HepG2 (cell line): ENCODE data around the gene RPL36AL. TPM values are rescaled to one million over a fixed set of nuclear protein-coding genes. Genes with fewer than 3 reads are reported as not detected.
A peak's percentile ranks its signal among the peaks of the same experiment; 100 is the strongest.

Experiments used
- AGO2 ChIP-seq: fragments of 200-400 bp; formaldehyde crosslinking; optimal IDR thresholded peaks from 2 replicates; pipeline ENCODE3; 2017; ENCODE audit warnings: mild to moderate bottlenecking, low read depth, low read length, moderate library complexity
- GATAD1 ChIP-seq: IDR thresholded peaks from 2 replicates; pipeline ENCODE4 v1.6.1; 2016; ENCODE audit warnings: missing genetic modification reagents, missing compliant biosample characterization
- HNF4A ChIP-seq: sonication (generic); formaldehyde crosslinking; IDR thresholded peaks from 2 replicates; pipeline ENCODE4 v1.4.0; 2020; ENCODE audit warnings: missing genetic modification reagents
- HNRNPLL ChIP-seq: fragments of 200-400 bp; formaldehyde crosslinking; IDR thresholded peaks from 2 replicates; pipeline ENCODE4 v1.6.1; 2017; ENCODE audit warnings: mild to moderate bottlenecking, low read depth, low read length; ENCODE audit not compliant: poor library complexity, severe bottlenecking
- PHB2 ChIP-seq: fragments of 450-650 bp; IDR thresholded peaks from 2 replicates; pipeline ENCODE4 v1.6.1; 2018; ENCODE audit not compliant: partially characterized antibody
- RNF2 ChIP-seq: fragments of 450-650 bp; conservative IDR thresholded peaks from 2 replicates; pipeline ENCODE4 v1.6.1; 2016; ENCODE audit warnings: low read depth
- SNAI1 ChIP-seq: sonication (generic); formaldehyde crosslinking; IDR thresholded peaks from 2 replicates; pipeline ENCODE4 v1.5.0; 2020; ENCODE audit warnings: mild to moderate bottlenecking, missing genetic modification reagents, borderline replicate concordance
- SSRP1 ChIP-seq: IDR thresholded peaks from 2 replicates; pipeline ENCODE4 v1.6.1; 2016; ENCODE audit warnings: control low read depth
- ZNF333 ChIP-seq: sonication (generic); formaldehyde crosslinking; IDR thresholded peaks from 2 replicates; pipeline ENCODE4 v1.4.0; 2020; ENCODE audit warnings: mild to moderate bottlenecking, missing genetic modification reagents, borderline replicate concordance
- ZNF432 ChIP-seq: sonication (generic); formaldehyde crosslinking; IDR thresholded peaks from 2 replicates; pipeline ENCODE4 v1.5.0; 2020; ENCODE audit warnings: missing genetic modification reagents, mild to moderate bottlenecking, borderline replicate concordance
- ZNF589 ChIP-seq: sonication (generic); formaldehyde crosslinking; conservative IDR thresholded peaks from 2 replicates; pipeline ENCODE4 v1.8.0; 2022; ENCODE audit warnings: mild to moderate bottlenecking, moderate library complexity, missing genetic modification reagents
- ZNF891 ChIP-seq: sonication (generic); formaldehyde crosslinking; IDR thresholded peaks from 2 replicates; pipeline ENCODE4 v1.5.0; 2020; ENCODE audit warnings: mild to moderate bottlenecking, missing genetic modification reagents
- polyA plus RNA-seq, 8 experiments: library from polyadenylated mRNA; depleted of rRNA in 3 of 8; stranded (reverse) in 7 of 8; unstranded in 1 of 8; fragments of >200 nt; fragmentation: Illumina TruSeq in 4 of 8; extraction: Trizol in 4 of 8; gene quantifications; 2 replicates each; pipeline versions ENCODE4 v1.2.1 to v1.2.3, GENCODE V29; 2011 to 2016; ENCODE audit warnings: low read depth in 4 of 8, missing spikeins in 1 of 8, mixed read lengths in 1 of 8; ENCODE audit not compliant: insufficient read depth in 1 of 8
- total RNA-seq, 5 experiments: library from RNA; depleted of rRNA; stranded (reverse); fragments of >200 nt; fragmentation: Illumina TruSeq; extraction: Trizol; gene quantifications; 2 replicates each; pipeline ENCODE4 v1.2.3, GENCODE V29; 2016; ENCODE audit warnings: low read depth in 1 of 5
- TF ChIP-seq, protein P1 (sequence below): sonication (generic); formaldehyde crosslinking; IDR thresholded peaks from 2 replicates; pipeline ENCODE4 v1.4.0; 2020; ENCODE audit warnings: mild to moderate bottlenecking, missing genetic modification reagents
- TF ChIP-seq, protein P2 (sequence below): sonication (generic); formaldehyde crosslinking; IDR thresholded peaks from 2 replicates; pipeline ENCODE4 v1.5.0; 2020; ENCODE audit warnings: missing genetic modification reagents
- TF ChIP-seq, protein P3 (sequence below): sonication (generic); formaldehyde crosslinking; IDR thresholded peaks from 2 replicates; pipeline ENCODE4 v1.9.0; 2021; ENCODE audit warnings: missing genetic modification reagents, borderline replicate concordance
- TF ChIP-seq, protein P4 (sequence below): sonication (generic); formaldehyde crosslinking; IDR thresholded peaks from 2 replicates; pipeline ENCODE4 v1.4.0; 2020; ENCODE audit warnings: low read depth, mild to moderate bottlenecking, missing genetic modification reagents

RPL36AL gene
- total and polyA plus RNA-seq, 2 of the 13 experiments (the other 11 are each of a cell fraction or from before 2014, with no cell fraction given), result 90.0 to 294 TPM

DNA sequence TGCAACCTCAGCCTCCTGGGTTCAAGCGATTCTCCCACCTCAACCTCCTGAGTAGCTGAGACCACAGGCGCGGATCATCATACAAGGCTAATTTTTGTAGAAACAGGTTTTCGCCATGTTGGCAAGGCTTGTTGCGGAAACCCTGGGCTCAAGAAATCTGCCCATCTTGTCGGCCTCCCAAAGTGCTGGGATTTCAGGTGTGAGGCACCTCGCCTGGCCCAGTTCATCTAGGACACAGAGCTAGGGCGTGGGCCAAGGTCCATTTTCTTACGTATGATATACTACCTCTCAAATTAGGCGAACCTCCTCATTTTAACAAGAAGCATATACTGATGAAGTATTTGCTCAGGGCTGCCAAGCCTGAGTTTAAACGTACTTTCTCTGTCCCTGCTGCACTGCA lies 36.4 kb downstream of the RPL36AL start (continued):
- 0 out of 2 replicates have a peak, but pooled peaks have one; percentile 6 for TF ChIP-seq HNF4A (CRISPR knock-in tag)
- TF ChIP-seq ZNF891 (CRISPR knock-in tag), result peak; percentile 34; the same call in 1 of the 2 replicates
- TF ChIP-seq, protein P1, sequence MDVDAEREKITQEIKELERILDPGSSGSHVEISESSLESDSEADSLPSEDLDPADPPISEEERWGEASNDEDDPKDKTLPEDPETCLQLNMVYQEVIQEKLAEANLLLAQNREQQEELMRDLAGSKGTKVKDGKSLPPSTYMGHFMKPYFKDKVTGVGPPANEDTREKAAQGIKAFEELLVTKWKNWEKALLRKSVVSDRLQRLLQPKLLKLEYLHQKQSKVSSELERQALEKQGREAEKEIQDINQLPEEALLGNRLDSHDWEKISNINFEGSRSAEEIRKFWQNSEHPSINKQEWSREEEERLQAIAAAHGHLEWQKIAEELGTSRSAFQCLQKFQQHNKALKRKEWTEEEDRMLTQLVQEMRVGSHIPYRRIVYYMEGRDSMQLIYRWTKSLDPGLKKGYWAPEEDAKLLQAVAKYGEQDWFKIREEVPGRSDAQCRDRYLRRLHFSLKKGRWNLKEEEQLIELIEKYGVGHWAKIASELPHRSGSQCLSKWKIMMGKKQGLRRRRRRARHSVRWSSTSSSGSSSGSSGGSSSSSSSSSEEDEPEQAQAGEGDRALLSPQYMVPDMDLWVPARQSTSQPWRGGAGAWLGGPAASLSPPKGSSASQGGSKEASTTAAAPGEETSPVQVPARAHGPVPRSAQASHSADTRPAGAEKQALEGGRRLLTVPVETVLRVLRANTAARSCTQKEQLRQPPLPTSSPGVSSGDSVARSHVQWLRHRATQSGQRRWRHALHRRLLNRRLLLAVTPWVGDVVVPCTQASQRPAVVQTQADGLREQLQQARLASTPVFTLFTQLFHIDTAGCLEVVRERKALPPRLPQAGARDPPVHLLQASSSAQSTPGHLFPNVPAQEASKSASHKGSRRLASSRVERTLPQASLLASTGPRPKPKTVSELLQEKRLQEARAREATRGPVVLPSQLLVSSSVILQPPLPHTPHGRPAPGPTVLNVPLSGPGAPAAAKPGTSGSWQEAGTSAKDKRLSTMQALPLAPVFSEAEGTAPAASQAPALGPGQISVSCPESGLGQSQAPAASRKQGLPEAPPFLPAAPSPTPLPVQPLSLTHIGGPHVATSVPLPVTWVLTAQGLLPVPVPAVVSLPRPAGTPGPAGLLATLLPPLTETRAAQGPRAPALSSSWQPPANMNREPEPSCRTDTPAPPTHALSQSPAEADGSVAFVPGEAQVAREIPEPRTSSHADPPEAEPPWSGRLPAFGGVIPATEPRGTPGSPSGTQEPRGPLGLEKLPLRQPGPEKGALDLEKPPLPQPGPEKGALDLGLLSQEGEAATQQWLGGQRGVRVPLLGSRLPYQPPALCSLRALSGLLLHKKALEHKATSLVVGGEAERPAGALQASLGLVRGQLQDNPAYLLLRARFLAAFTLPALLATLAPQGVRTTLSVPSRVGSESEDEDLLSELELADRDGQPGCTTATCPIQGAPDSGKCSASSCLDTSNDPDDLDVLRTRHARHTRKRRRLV (CRISPR knock-in tag), result no peak
- TF ChIP-seq SNAI1 (CRISPR knock-in tag), result no peak
- TF ChIP-seq ZNF333 (CRISPR knock-in tag), result no peak
- 0 out of 2 replicates have a peak, but pooled peaks have one; percentile 7 for TF ChIP-seq GATAD1 (CRISPR knock-in tag)
- TF ChIP-seq, protein P2, sequence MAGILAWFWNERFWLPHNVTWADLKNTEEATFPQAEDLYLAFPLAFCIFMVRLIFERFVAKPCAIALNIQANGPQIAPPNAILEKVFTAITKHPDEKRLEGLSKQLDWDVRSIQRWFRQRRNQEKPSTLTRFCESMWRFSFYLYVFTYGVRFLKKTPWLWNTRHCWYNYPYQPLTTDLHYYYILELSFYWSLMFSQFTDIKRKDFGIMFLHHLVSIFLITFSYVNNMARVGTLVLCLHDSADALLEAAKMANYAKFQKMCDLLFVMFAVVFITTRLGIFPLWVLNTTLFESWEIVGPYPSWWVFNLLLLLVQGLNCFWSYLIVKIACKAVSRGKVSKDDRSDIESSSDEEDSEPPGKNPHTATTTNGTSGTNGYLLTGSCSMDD (CRISPR knock-in tag), result no peak
- TF ChIP-seq AGO2, result peak; percentile 32
- no peak for TF ChIP-seq RNF2
- TF ChIP-seq, protein P3, sequence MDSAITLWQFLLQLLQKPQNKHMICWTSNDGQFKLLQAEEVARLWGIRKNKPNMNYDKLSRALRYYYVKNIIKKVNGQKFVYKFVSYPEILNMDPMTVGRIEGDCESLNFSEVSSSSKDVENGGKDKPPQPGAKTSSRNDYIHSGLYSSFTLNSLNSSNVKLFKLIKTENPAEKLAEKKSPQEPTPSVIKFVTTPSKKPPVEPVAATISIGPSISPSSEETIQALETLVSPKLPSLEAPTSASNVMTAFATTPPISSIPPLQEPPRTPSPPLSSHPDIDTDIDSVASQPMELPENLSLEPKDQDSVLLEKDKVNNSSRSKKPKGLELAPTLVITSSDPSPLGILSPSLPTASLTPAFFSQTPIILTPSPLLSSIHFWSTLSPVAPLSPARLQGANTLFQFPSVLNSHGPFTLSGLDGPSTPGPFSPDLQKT, result no peak
- TF ChIP-seq HNRNPLL, result no peak
- TF ChIP-seq ZNF432 (CRISPR knock-in tag), result no peak
- 0 out of 2 replicates have a peak, but pooled peaks have one; percentile 39 for TF ChIP-seq SSRP1 (CRISPR knock-in tag)
- TF ChIP-seq PHB2, result no peak
- TF ChIP-seq ZNF589 (CRISPR knock-in tag), result no peak
- TF ChIP-seq, protein P4, sequence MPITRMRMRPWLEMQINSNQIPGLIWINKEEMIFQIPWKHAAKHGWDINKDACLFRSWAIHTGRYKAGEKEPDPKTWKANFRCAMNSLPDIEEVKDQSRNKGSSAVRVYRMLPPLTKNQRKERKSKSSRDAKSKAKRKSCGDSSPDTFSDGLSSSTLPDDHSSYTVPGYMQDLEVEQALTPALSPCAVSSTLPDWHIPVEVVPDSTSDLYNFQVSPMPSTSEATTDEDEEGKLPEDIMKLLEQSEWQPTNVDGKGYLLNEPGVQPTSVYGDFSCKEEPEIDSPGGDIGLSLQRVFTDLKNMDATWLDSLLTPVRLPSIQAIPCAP (CRISPR knock-in tag), result no peak
- TF ChIP-seq, all 625 proteins: peak for 9
